Activated CD8-positive, alpha-beta memory T cell treated with anti-CD3 and anti-CD28 coated beads, Interleukin-2, amount 50 U/mL, for 1 hour (primary cell): Measurements from ENCODE around the gene GAPVD1.
"Not testable (repeated sequence)": the region's sequence is repeated elsewhere in the genome, so short reads cannot be mapped to it uniquely, and the experiment has no call there.

Experiments used
- DNase-seq: peaks from one replicate; pipeline ENCODE4 v3.0.0-alpha.2; 2020; ENCODE audit errors: extremely low read depth

GAPVD1 gene, protein sequence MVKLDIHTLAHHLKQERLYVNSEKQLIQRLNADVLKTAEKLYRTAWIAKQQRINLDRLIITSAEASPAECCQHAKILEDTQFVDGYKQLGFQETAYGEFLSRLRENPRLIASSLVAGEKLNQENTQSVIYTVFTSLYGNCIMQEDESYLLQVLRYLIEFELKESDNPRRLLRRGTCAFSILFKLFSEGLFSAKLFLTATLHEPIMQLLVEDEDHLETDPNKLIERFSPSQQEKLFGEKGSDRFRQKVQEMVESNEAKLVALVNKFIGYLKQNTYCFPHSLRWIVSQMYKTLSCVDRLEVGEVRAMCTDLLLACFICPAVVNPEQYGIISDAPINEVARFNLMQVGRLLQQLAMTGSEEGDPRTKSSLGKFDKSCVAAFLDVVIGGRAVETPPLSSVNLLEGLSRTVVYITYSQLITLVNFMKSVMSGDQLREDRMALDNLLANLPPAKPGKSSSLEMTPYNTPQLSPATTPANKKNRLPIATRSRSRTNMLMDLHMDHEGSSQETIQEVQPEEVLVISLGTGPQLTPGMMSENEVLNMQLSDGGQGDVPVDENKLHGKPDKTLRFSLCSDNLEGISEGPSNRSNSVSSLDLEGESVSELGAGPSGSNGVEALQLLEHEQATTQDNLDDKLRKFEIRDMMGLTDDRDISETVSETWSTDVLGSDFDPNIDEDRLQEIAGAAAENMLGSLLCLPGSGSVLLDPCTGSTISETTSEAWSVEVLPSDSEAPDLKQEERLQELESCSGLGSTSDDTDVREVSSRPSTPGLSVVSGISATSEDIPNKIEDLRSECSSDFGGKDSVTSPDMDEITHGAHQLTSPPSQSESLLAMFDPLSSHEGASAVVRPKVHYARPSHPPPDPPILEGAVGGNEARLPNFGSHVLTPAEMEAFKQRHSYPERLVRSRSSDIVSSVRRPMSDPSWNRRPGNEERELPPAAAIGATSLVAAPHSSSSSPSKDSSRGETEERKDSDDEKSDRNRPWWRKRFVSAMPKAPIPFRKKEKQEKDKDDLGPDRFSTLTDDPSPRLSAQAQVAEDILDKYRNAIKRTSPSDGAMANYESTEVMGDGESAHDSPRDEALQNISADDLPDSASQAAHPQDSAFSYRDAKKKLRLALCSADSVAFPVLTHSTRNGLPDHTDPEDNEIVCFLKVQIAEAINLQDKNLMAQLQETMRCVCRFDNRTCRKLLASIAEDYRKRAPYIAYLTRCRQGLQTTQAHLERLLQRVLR (N-terminal part only)

DNA sequence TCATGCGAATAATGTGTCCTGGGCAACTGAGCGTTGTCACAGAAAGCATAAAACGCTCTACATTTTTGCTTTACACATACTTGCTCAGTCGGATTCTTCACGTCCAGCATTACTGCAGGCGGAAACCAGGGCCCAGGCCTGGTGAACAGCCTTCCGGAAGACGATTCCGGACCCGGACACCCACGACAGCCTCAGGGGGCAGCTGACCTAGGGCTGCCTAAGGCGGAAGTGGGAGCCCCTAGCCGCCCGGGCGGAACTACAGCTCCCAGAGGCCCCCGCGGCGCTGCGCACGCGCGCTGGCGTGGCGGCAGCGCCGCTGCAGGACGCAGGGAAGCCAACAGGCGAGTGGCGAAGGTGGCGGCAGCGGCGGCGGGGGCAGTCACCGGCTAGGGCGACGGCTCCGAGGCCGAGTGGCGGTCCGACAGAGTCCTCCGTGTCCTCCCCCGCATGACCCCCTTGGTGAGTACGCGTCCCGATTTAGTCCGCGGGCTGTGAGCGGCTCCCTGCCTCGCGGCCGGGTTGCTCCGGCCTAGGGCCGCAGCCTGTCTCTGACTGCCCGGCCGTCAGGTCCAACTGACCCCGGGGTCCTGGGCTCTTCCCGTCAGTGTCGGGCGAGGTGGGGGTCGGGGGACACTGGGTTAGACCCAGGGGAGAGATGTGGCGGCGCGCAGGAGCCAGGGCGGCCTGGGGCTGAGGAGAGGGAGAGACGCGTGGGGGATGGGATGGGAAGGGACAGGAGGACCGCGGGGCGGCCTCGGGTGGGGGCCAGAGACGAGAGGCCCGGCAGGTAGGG, at the start of gene GAPVD1:
Gene GAPVD1, plus strand, starts transcription at position 326 of the 793 bp plus-strand sequence. CDS start 37,096 bp downstream, outside the sequence.
- DNase-seq, result peak; percentile 26

DNA sequence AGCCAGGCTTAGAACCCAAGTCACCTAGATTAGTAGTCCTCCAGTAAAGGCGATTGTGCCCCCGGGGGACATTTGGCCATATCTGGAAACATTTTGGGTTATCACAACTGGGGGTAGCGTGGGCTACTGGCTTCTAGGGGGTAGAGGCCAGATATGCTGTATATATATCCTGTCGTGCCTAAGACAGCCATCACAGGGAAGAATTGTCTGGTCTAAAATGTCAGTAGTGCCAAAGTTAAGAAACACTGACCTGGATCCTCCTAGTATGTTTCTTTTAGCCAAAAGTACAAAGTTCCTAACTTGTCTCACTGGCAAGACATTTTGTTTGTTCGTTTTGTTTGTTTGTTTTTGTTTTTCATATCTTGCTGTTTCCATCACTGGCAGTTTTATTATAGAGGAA, 47.4 kb upstream of the GAPVD1 start:
- no peak for DNase-seq

DNA sequence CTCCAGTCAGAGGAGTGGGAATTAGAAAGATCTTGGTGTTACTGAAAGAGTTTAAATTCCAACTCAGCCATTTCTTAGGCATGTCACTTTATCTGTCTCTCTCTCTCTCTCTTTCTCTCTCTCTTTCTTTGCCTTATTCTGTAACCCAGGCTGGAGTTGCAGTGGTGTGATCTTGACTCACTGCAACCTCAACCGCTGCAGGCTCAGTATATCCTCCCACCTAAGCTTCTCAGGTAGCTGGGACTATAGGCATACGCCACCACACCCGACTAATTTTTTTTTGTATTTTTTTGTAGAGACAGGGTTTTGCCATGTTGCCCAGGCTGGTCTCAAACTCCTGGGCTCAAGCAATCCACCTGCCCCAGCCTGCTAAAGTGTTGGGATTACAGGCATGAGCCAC, 43.0 kb upstream of the GAPVD1 start:
- DNase-seq, result no peak

DNA sequence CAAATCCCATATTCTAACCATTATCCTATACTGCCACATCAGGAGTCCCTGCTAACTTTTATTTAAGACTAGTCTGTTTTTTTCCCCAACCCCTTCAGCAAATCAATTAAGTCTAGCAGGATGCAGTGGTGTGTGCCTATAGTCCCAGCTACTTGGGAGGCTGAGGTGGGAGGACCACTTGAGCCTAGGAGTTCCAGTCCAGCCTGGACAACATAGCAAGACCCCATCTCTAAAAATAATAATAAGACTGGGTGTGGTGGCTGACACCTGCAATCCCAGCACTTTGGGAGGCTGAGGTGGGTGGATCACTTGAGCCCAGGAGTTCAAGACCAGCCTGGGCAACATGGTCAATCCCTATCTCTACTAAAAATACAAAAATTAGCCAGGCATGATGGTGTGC, 36.8 kb upstream of the GAPVD1 start:
- not testable (repeated sequence) for DNase-seq

DNA sequence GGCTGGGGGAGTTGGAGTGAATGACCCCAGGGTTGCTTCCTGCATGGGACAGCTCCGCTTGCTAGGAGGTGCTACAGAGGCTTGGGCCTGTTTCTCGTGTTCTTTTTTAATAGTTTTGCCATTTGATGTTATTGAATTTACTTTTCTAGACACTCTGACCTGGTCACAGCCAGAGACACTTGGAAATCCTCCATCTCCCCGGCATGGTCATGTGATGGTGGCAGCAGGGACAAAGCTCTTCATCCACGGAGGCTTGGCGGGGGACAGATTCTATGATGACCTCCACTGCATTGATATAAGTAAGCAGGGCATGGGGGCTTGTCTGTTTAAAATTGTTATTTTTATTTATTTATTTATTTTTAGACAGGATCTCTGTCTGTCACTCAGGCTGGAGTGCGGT, 33.9 kb upstream of the GAPVD1 start:
- DNase-seq, result no peak

DNA sequence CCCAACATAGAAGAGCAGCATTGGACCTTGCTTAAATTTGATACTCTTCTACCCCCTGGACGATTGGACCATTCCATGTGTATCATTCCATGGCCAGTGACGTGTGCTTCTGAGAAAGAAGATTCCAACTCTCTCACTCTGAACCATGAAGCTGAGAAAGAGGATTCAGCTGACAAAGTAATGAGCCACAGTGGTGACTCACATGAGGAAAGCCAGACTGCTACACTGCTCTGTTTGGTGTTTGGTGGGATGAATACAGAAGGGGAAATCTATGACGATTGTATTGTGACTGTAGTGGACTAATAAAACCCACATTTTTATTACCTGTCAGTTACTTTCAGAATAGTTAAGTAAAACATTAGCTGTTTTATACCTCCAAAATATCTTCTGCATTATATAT, 27.9 kb upstream of the GAPVD1 start:
- no peak for DNase-seq

DNA sequence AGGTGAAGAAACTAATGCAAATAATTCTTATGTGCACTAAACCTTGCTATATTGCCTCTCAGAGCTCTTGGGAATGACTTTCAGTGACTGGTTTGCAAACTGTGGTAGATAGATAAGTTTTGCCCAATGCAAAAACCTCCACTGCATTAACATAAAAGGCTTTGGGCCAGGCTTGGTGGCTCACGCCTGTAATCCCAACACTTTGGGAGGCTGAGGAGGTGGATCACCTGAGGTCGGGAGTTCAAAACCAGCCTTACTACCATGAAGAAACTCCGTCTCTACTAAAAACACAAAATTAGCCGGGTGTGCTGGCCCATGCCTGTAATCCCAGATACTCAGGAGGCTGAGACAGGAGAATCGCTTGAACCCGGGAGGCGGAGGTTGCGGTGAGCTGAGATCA, 27.5 kb upstream of the GAPVD1 start:
- DNase-seq, result not testable (repeated sequence)

DNA sequence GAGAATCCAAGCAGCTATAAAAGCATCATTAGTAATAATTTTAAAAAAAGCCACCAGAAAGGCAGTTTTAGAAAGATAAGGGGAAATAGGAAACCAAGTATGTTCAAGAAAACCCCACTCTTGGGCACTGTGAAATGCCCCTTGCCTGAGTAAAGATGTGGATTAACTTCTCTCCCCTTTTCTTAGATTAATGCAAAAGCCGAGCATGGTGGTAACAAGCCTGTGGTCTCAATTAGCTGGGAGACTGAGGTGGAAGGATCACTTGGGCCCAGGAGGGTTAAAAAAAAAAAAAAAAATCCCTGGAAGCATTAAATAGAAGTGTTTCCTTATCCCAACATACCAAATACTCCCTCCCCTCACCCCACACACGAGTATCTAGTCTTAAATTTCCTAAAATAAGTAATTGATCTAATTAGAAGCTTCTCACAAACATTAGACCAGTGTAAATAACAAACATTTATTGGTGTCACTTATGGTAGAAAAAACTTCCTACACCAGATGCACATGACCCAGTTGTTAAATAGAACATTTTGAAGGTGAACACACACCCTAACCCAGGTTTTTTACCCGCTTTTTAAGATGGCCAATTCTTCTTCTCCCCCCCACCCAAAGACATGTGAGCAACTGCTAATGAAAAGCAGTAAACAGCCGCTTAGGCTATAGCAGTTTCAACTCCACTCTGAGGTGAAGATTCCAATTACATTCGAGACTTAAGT, 25.7 kb upstream of the GAPVD1 start:
- DNase-seq, result no peak

DNA sequence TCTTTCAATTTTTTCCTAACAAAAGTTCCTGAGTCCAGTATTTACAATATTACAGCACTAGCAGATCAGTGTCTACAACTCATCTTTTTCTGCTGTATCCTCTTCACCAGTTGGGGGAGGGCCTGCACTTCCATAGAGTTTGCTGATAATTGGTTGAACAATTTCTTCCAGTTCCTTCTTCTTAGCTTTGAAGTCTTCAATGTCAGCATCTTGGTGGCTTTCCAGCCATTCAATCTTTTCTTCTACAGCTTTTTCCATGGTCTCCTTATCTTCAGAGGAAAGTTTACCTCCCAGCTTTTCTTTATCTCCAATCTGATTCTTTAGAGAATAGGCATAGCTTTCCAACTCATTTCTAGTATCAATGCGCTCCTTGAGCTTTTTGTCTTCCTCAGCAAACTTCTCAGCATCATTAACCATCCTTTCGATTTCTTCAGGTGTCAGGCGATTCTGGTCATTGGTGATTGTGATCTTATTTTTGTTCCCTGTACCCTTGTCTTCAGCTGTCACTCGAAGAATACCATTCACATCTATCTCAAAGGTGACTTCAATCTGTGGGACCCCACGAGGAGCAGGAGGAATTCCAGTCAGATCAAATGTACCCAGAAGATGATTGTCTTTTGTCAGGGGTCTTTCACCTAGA, 25.0 kb upstream of the GAPVD1 start:
- not testable (repeated sequence) for DNase-seq

DNA sequence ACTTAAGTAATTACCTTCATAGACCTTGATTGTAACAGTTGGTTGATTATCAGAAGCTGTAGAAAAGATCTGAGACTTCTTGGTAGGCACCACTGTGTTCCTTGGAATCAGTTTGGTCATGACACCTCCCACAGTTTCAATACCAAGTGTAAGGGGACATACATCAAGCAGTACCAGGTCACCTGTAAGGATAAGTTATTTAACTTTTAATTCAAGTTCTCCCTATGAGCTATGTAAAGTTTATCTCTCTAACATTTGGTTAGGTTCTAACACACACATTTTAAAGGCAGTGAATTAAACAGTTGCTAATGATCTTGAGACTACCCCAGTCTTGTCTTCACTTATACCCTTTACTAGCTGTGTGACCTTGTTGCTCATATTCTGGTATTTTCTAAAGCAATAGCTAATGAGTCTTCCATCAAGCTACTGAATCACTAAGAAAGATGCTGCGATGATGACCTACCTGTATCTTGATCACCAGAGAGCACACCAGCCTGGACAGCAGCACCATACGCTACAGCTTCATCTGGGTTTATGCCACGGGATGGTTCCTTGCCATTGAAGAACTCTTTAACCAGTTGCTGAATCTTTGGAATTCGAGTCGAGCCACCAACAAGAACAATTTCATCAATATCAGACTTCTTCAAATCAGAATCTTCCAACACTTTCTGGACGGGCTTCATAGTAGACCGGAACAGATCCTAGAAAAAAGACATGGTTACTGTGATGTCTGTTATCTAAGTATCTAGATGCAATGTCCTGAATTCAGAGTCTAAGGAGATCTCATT, 23.3 kb upstream of the GAPVD1 start:
- no peak for DNase-seq

DNA sequence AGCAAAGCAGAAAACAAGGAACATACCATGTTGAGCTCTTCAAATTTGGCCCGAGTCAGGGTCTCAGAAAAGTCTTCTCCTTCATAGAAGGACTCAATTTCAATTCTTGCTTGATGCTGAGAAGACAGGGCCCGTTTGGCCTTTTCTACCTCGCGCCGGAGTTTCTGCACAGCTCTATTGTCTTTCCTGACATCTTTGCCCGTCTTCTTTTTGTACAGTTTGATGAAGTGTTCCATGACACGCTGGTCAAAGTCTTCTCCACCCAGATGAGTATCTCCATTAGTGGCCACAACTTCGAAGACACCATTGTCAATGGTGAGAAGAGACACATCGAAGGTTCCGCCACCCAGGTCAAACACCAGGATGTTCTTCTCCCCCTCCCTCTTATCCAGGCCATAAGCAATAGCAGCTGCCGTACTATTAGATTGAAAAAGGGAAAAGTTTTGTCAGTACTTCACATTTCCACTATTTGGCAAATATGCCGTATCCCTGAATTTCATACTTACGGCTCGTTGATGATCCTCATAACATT, 22.6 kb upstream of the GAPVD1 start:
- no peak for DNase-seq

DNA sequence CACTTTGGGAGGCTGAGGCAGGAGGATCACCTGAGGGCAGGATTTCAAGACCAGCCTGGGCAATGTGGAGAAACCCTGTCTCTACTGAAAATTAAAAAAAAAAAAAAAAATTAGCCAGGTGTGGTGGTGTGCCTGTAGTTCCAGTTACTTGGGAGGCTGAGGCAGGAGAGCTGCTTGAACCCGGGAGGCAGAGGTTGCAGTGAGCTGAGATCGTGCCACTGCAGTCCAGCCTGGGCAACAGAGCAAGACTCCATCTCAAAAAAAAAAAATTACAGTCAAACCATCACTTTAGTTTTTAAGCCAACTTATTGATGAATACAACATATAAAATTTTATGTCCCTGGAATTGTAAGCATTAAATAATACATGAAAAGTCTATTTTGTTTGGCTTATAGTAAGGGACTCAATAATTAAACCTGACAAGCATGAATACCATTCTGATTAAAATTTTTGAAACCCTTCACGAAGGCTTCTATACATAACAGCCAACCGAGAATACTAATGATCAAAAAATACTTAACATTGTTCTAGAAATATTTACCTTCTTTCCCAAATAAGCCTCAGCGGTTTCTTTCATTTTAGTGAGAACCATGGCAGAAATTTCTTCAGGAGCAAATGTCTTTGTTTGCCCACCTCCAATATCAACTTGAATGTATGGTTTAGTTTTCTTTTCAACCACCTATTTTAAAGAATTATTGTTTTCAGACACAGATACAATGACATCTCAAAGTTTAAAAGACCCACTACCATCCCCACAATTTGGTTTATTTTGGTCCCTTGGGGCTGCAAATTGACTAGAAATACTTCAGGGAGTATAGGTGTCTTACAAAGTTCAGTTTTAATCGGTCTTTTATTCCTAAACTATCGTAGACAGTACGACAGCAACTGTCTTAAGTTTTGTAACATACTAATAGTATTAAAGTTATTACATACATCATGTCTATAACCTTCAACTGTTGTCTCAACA, 21.7 kb upstream of the GAPVD1 start:
- no peak for DNase-seq

DNA sequence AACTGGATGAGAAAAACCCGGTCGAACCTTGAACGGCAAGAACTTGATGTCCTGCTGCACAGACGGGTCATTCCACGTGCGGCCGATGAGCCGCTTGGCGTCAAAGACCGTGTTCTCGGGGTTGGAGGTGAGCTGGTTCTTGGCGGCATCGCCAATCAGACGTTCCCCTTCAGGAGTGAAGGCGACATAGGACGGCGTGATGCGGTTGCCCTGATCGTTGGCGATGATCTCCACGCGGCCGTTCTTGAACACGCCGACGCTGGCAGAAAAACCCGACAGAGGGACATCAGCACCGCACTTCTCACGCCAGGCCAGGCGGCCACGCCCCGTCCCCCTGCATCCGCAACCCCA, 21.0 kb upstream of the GAPVD1 start:
- no peak for DNase-seq

DNA sequence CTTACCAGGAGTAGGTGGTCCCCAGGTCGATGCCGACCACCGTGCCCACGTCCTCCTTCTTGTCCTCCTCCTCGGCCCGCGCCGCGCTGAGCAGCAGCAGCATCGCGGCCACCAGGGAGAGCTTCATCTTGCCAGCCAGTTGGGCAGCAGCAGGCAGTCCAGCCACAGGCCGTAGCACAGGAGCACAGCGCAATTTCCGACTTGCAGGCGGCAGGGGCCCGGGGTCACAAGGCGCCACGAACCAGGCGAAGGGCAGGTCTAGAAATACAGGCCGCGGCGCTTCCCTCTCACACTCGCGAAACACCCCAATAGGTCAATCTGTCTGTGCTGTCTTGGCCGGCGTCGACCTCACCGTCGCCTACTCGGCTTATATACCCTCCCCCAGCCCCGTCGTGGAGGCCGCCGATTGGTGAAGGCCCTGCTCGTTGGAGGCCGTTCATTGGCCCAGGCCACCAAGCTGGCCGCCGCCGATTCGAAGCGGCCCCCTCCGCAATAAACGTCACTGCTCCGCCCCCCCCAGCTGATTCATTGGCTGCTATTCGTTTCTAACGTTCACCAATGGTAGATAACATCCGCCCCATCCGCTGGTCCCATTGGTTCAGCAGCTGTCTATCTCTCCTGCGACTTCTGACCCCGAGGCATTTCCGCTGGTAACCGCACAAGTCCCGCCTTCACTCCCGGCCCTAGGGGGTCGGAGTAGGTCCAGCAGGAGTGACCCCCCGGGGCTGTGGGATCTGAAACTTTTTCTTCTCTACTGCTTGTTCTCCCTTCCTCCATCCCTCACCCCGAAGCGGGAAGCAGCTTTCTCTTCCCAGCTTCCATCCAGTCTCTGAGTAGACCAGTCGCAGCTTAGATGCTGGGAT, 20.4 kb upstream of the GAPVD1 start, which contains the start of gene HSPA5:
Gene HSPA5, minus strand, starts transcription at position 344 of the 863 bp plus-strand sequence. Its CDS starts 217 bp downstream, at position 127.
- DNase-seq, result peak; percentile 98

DNA sequence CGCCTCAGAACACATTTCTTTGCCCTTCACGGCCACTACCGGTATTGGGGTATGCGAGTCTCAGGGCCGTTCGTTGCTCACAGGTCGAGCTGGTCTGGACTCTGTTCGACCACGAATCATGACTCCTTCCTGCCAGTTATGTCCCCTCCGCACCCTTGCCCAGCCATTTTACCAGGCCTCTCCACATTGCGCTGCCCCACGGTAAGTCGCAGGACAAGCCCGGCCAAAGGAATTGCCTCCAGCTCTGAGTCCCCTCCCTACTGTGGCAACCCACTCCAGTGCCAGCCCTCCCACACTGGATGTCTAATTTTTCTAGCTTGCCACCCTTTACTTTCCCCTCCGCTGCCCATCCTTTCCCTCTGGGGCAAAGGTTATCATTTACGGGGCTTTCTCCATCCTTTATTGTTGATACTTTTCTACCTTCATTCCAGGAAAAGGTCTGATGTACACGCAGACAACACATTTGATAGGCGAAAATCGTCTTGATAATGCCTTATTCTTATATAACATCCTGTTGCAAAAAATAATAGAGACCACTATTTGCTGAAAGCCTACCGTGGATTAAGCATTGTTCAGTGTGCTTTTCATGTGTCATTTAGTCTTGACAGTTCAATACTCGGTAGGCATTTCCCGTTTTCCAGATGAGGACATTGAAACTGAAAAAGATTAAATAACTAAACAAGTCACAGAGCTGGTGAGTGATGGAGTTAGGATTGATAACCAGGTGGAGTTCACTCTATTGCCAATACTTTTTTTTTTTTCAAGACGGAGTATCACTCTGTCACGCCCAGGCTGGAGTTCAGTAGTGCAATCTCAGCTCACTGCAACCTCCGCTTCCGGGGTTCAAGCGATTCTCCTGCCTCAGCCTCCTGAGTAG, 19.5 kb upstream of the GAPVD1 start:
- no peak for DNase-seq

DNA sequence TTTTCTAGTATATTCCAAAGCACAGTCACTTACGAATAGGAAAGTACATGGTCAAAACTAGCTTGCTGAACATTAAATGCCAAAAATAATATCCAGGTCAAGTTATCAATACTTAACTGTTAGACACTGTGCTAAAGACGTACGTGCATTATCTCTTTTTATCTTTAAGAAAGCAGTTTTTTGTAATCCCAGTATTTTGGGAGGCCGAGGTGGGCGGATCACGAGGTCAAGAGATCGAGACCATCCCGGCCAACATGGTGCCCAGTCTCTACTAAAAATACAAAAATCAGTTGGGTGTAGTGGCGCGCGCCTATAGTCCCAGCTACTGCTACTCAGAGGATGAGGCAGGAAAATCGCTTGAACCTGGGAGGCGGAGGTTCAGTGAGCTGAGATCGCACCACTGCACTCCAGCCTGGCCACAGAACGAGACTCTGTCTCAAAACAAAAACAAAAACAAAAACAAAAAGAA, 17.8 kb upstream of the GAPVD1 start:
- no peak for DNase-seq
